Vagina (tissue), 2 donors: ENCODE results near the gene SCN4A. TPM values are rescaled to one million over a fixed set of nuclear protein-coding genes. Genes with fewer than 3 reads are reported as not detected.

Experiments
- DNase-seq, 2 donors: peaks; one replicate each; pipeline ENCODE4 v3.0.0-alpha.2; 2017; ENCODE audit errors: extremely low spot score in 2 of 2
- H3K27ac ChIP-seq: fragments of 200-600 bp; sonication (generic); one replicate; pipeline ENCODE4 v1.5.1; 2019
- H3K27me3 ChIP-seq: fragments of 200-600 bp; sonication (generic); one replicate; pipeline ENCODE4 v1.5.1; 2019
- H3K36me3 ChIP-seq, 2 donors: fragments of 200-600 bp; sonication (generic); one replicate each; pipeline ENCODE4 v1.5.1; 2017 to 2019
- H3K4me1 ChIP-seq: fragments of 200-600 bp; sonication (generic); one replicate; pipeline ENCODE4 v1.5.1; 2019
- H3K4me3 ChIP-seq, 2 donors: fragments of 200-600 bp; sonication (generic); 1 replicate in 1 of 2; 2 replicates in 1 of 2; pipeline ENCODE4 v1.5.1; 2016 to 2019
- H3K9me3 ChIP-seq: fragments of 200-600 bp; sonication (generic); one replicate; pipeline ENCODE4 v1.5.1; 2019
- CTCF ChIP-seq, 3 experiments: fragments of 450-650 bp in 2 of 3; fragments of 200-600 bp in 1 of 3; sonication (generic) in 1 of 3; IDR thresholded peaks; one replicate each; pipeline ENCODE4 v1.5.1; 2017 to 2019; ENCODE audit warnings: antibody characterized with exemption in 3 of 3, mild to moderate bottlenecking in 2 of 3, moderate library complexity in 2 of 3
- POLR2A ChIP-seq, 2 donors: fragments of 450-650 bp; IDR thresholded peaks; one replicate each; pipeline ENCODE4 v1.6.1; 2017; ENCODE audit warnings: antibody characterized with exemption in 2 of 2, mild to moderate bottlenecking in 2 of 2, moderate library complexity in 2 of 2
- POLR2AphosphoS5 ChIP-seq, 2 donors: sonication (generic); formaldehyde crosslinking; IDR thresholded peaks; one replicate each; pipeline ENCODE4 v1.9.0; 2017; ENCODE audit warnings: antibody characterized with exemption in 2 of 2, mild to moderate bottlenecking in 2 of 2, low read depth in 1 of 2; ENCODE audit not compliant: insufficient read depth in 1 of 2
- intact Hi-C: fragments of 100-400 bp; cut with DNase I; formaldehyde crosslinking; loops from one replicate; pipeline ENCODE4 v1.15.1; 2023
- total RNA-seq: library from RNA; depleted of rRNA; stranded (reverse); fragments of >200 nt; gene quantifications from one replicate; pipeline ENCODE4 v1.2.3, GENCODE V29; 2016

Gene SCN4A
- total RNA-seq, 1 donor from 2014 or later = 0.98 TPM

GRCh38 chr17:63989622-63990345 is 17.1 kb upstream of the SCN4A start:
- H3K4me1 ChIP-seq = peaks cover 19% of the 10 kb centered on the region
- no peak overlapping the region for H3K27ac ChIP-seq
- intact Hi-C loops = no loop called here
- H3K27me3 ChIP-seq = no peaks in the 10 kb centered on the region
- H3K9me3 ChIP-seq = no peaks in the 10 kb centered on the region
- H3K4me3 ChIP-seq = no peak overlapping the region
- H3K36me3 ChIP-seq = no peaks in the 10 kb centered on the region
- TF ChIP-seq CTCF (IDR thresholded peaks at IDR 0.05) (no peak), POLR2A (IDR thresholded peaks at IDR 0.05) (no peak), POLR2AphosphoS5 (IDR thresholded peaks at IDR 0.05; ENCODE audit: insufficient read depth in 1 of 2, low read depth in 1 of 2) (no peak)
- DNase-seq = no peak

- H3K9me3 ChIP-seq = no peaks in the 10 kb centered on the region
- H3K4me3 ChIP-seq = no peak overlapping the region
- no peak for TF ChIP-seq CTCF (IDR thresholded peaks at IDR 0.05)
- no peak for TF ChIP-seq POLR2A (IDR thresholded peaks at IDR 0.05)
- no peak for TF ChIP-seq POLR2AphosphoS5 (IDR thresholded peaks at IDR 0.05; ENCODE audit: insufficient read depth in 1 of 2, low read depth in 1 of 2)
- H3K27ac ChIP-seq = no peak overlapping the region
- H3K36me3 ChIP-seq = no peaks in the 10 kb centered on the region
- no peaks in the 10 kb centered on the region for H3K27me3 ChIP-seq
- intact Hi-C loops = no loop called here
- H3K4me1 ChIP-seq = peaks cover 27% of the 10 kb centered on the region
- no peak for DNase-seq
Observed at GRCh38 chr17:63988741-63989621, 16.3 kb upstream of the SCN4A start.

GRCh38 chr17:63988127-63988478 is 15.4 kb upstream of the SCN4A start:
- Histone ChIP-seq H3K4me3 (no peak overlapping the region), H3K9me3 (no peaks in the 10 kb centered on the region), H3K4me1 (peaks cover 36% of the 10 kb centered on the region), H3K36me3 (no peaks in the 10 kb centered on the region), H3K27me3 (no peaks in the 10 kb centered on the region), H3K27ac (no peak overlapping the region)
- intact Hi-C loops = no loop called here
- TF ChIP-seq POLR2A (IDR thresholded peaks at IDR 0.05) (no peak), POLR2AphosphoS5 (IDR thresholded peaks at IDR 0.05; ENCODE audit: insufficient read depth in 1 of 2, low read depth in 1 of 2) (no peak), CTCF (IDR thresholded peaks at IDR 0.05) (no peak)
- DNase-seq = no peak

- TF ChIP-seq POLR2A (IDR thresholded peaks at IDR 0.05) (no peak), POLR2AphosphoS5 (IDR thresholded peaks at IDR 0.05; ENCODE audit: insufficient read depth in 1 of 2, low read depth in 1 of 2) (no peak), CTCF (IDR thresholded peaks at IDR 0.05) (no peak)
- Histone ChIP-seq H3K4me3 (no peak overlapping the region), H3K9me3 (no peaks in the 10 kb centered on the region), H3K36me3 (no peaks in the 10 kb centered on the region), H3K27me3 (no peaks in the 10 kb centered on the region), H3K27ac (no peak overlapping the region), H3K4me1 (peaks cover 40% of the 10 kb centered on the region)
- DNase-seq = no peak
- intact Hi-C loops = no loop called here
Observed at GRCh38 chr17:63987221-63988126, 14.8 kb upstream of the SCN4A start.
